ENCODE data around the gene ACSS1. TPM values are rescaled to one million over a fixed set of nuclear protein-coding genes. Genes with fewer than 3 reads are reported as not detected.

The ACSS1 gene
- total RNA-seq, 1 experiment from 2014 or later = 0.61 TPM

GRCh38 chr20:24966317-24967012, 91.5 kb downstream of the ACSS1 start:
- Histone ChIP-seq H3T11ph (ENCODE audit: low read length) (no peak overlapping the region), H2BK12ac (ENCODE audit: insufficient read length, low read depth, low read length) (no peak overlapping the region), H2BK120ac (ENCODE audit: low read depth, low read length, poor library complexity, severe bottlenecking) (no peak overlapping the region), H2AFZ (ENCODE audit: low read length) (no peak overlapping the region), H3K4ac (ENCODE audit: low read depth, low read length) (no peak overlapping the region), H3K4me2 (ENCODE audit: insufficient read depth, insufficient read length, low read length) (no peak overlapping the region), H3K27me3 (ENCODE audit: insufficient read depth, low read length) (no peaks in the 10 kb centered on the region), H2BK5ac (ENCODE audit: insufficient read length, low read length) (no peak overlapping the region), H3K56ac (ENCODE audit: insufficient read length, low read depth, low read length) (no peak overlapping the region), H4K5ac (ENCODE audit: insufficient read length, low read depth, low read length) (no peak overlapping the region), H3K4me1 (ENCODE audit: insufficient read depth, low read length) (no peaks in the 10 kb centered on the region), H3K23ac (ENCODE audit: insufficient read length, low read depth, low read length) (no peak overlapping the region), H3K9me3 (ENCODE audit: control insufficient read depth, low read depth, low read length) (no peaks in the 10 kb centered on the region), H4K8ac (replicated peaks; ENCODE audit: insufficient read length, low read depth, low read length) (no peak overlapping the region), H3K79me1 (ENCODE audit: insufficient read depth, low read depth, low read length, poor library complexity, severe bottlenecking) (no peaks in the 10 kb centered on the region), H3K18ac (ENCODE audit: insufficient read length, low read depth, low read length) (no peak overlapping the region), H3K9ac (ENCODE audit: extremely low read depth, insufficient read length, low read length) (no peak overlapping the region), H3K79me2 (ENCODE audit: insufficient read depth, low read length) (no peaks in the 10 kb centered on the region), H2AK5ac (ENCODE audit: insufficient read length, low read length) (no peak overlapping the region), H4K91ac (ENCODE audit: insufficient read length, low read depth, low read length) (no peak overlapping the region), H3K27ac (ENCODE audit: insufficient read length, low read depth, low read length) (no peak overlapping the region), H3K14ac (ENCODE audit: insufficient read depth, low read length) (no peak overlapping the region), H2BK20ac (ENCODE audit: low read depth, low read length, poor library complexity, severe bottlenecking) (no peak overlapping the region), H3K23me2 (ENCODE audit: insufficient read length, low read depth, low read length, poor library complexity, severe bottlenecking) (no peaks in the 10 kb centered on the region), H2BK15ac (ENCODE audit: low read depth, low read length) (no peak overlapping the region), H4K20me1 (ENCODE audit: control insufficient read depth, insufficient read depth, insufficient read length) (no peaks in the 10 kb centered on the region)
- Mint-ChIP-seq H3K36me3 (ENCODE audit: insufficient read depth in 1 of 3, low read depth in 3 of 3) (peaks cover 34 to 80% (median 58%) of the 10 kb centered on the region in 3 experiments; a peak in 6 of 7 replicates), H3K4me1 (no peaks in the 10 kb centered on the region), H3K4me3 (no peak overlapping the region), H3K9me3 (no peaks in the 10 kb centered on the region), H3K27ac (peak overlapping the region in 1 of 3 experiments; percentile 44; a peak in 1 of 7 replicates), H3K27me3 (ENCODE audit: low read depth) (no peaks in the 10 kb centered on the region)
- TF ChIP-seq CTCF (conservative IDR thresholded peaks at IDR 0.05) = no peak
- DNase-seq = peak; percentile 6
- WGBS (ENCODE audit: extremely low coverage, insufficient read length, low lambda C conversion rate) = no CpG with 5 or more reads among the region's 15 CpGs

Data from H9 (cell line).